Mesenchymal stem cell (in vitro differentiated cells and primary cell): ENCODE measurements around the gene C19orf33.
A peak's percentile ranks its signal among the peaks of the same experiment; 100 is the strongest.

Source experiments
- DNase-seq: peaks from one replicate; pipeline ENCODE4 v3.0.0-alpha.2; 2013
- H2AFZ ChIP-seq: one replicate; pipeline ENCODE4 v1.6.1; 2013; ENCODE audit warnings: low read depth, mild to moderate bottlenecking, control low read depth, inconsistent platforms, low read length, moderate library complexity
- H2AK5ac ChIP-seq: 2 replicates; pipeline ENCODE4 v1.6.1; 2013; ENCODE audit warnings: low read length, moderate library complexity, mild to moderate bottlenecking, inconsistent platforms; ENCODE audit not compliant: severe bottlenecking
- H2BK120ac ChIP-seq: one replicate; pipeline ENCODE4 v1.6.1; 2013; ENCODE audit warnings: low read depth, mild to moderate bottlenecking, inconsistent platforms, low read length, moderate library complexity
- H2BK12ac ChIP-seq, 2 experiments: one replicate each; pipeline ENCODE4 v1.6.1; 2013; ENCODE audit warnings: inconsistent platforms in 2 of 2, low read length in 2 of 2, mild to moderate bottlenecking in 2 of 2, moderate library complexity in 2 of 2, control low read depth in 1 of 2
- H2BK15ac ChIP-seq: one replicate; pipeline ENCODE4 v1.6.1; 2013; ENCODE audit warnings: mild to moderate bottlenecking, low read depth, inconsistent platforms; ENCODE audit not compliant: poor library complexity, severe bottlenecking
- H2BK5ac ChIP-seq: 2 replicates; pipeline ENCODE4 v1.6.1; 2013; ENCODE audit warnings: low read depth, mild to moderate bottlenecking, low read length, control low read depth, inconsistent platforms; ENCODE audit not compliant: poor library complexity, severe bottlenecking
- H3K14ac ChIP-seq, 2 experiments: one replicate each; pipeline ENCODE4 v1.6.1; 2013; ENCODE audit warnings: inconsistent platforms in 2 of 2, low read length in 2 of 2, control low read depth in 1 of 2, mild to moderate bottlenecking in 1 of 2, moderate library complexity in 1 of 2
- H3K18ac ChIP-seq, 2 experiments: one replicate each; pipeline ENCODE4 v1.6.1; 2013; ENCODE audit warnings: inconsistent platforms in 2 of 2, low read length in 2 of 2, control low read depth in 1 of 2, low read depth in 1 of 2, mild to moderate bottlenecking in 1 of 2
- H3K23ac ChIP-seq, 2 experiments: one replicate each; pipeline ENCODE4 v1.6.1; 2013; ENCODE audit warnings: inconsistent platforms in 2 of 2, low read length in 2 of 2, mild to moderate bottlenecking in 2 of 2, moderate library complexity in 2 of 2, control low read depth in 1 of 2
- H3K27ac ChIP-seq: 2 replicates; pipeline ENCODE4 v1.5.1; 2013; ENCODE audit warnings: mild to moderate bottlenecking, moderate library complexity, low read length, control low read depth, inconsistent platforms; ENCODE audit not compliant: poor library complexity, severe bottlenecking
- H3K27me3 ChIP-seq, 2 experiments: 2 replicates each; pipeline versions ENCODE4 v1.6.1 to v1.7.0; 2013; ENCODE audit warnings: low read length in 2 of 2, mild to moderate bottlenecking in 2 of 2, moderate library complexity in 2 of 2, control low read depth in 1 of 2, inconsistent platforms in 1 of 2; ENCODE audit not compliant: control insufficient read depth in 1 of 2, insufficient read depth in 1 of 2
- H3K36me3 ChIP-seq, 2 experiments: 2 replicates each; pipeline versions ENCODE4 v1.6.1 to v1.7.0; 2013; ENCODE audit warnings: low read length in 2 of 2, control low read depth in 1 of 2, inconsistent platforms in 1 of 2, low read depth in 1 of 2, mild to moderate bottlenecking in 1 of 2; ENCODE audit not compliant: insufficient read depth in 2 of 2, control insufficient read depth in 1 of 2
- H3K4ac ChIP-seq, 2 experiments: one replicate each; pipeline ENCODE4 v1.6.1; 2013; ENCODE audit warnings: inconsistent platforms in 2 of 2, low read length in 2 of 2, mild to moderate bottlenecking in 2 of 2, moderate library complexity in 2 of 2, control low read depth in 1 of 2, low read depth in 1 of 2
- H3K4me1 ChIP-seq: 2 replicates; pipeline ENCODE4 v1.6.1; 2013; ENCODE audit warnings: low read depth, low read length, control low read depth; ENCODE audit not compliant: control insufficient read depth, insufficient read depth
- H3K4me2 ChIP-seq: 2 replicates; pipeline ENCODE4 v1.6.1; 2013; ENCODE audit warnings: low read length, mild to moderate bottlenecking, inconsistent platforms; ENCODE audit not compliant: poor library complexity, severe bottlenecking
- H3K4me3 ChIP-seq, 2 experiments: 2 replicates each; pipeline versions ENCODE4 v1.5.1 to v1.7.0; 2013; ENCODE audit warnings: low read length in 2 of 2, mild to moderate bottlenecking in 2 of 2, control low read depth in 1 of 2, low read depth in 1 of 2; ENCODE audit not compliant: insufficient read depth in 1 of 2
- H3K79me1 ChIP-seq: replicated peaks from 2 replicates; pipeline ENCODE4 v1.6.1; 2013; ENCODE audit warnings: mild to moderate bottlenecking, control low read depth, low read length, inconsistent platforms; ENCODE audit not compliant: poor library complexity, severe bottlenecking
- H3K9ac ChIP-seq: 2 replicates; pipeline ENCODE4 v1.7.0; 2013; ENCODE audit warnings: mild to moderate bottlenecking, low read length, moderate library complexity
- H3K9me3 ChIP-seq: 2 replicates; pipeline ENCODE4 v1.7.0; 2013; ENCODE audit warnings: mild to moderate bottlenecking, low read length; ENCODE audit not compliant: control insufficient read depth
- H4K8ac ChIP-seq: one replicate; pipeline ENCODE4 v1.6.1; 2013; ENCODE audit warnings: inconsistent platforms, mild to moderate bottlenecking, low read length, moderate library complexity
- H4K91ac ChIP-seq: one replicate; pipeline ENCODE4 v1.6.1; 2013; ENCODE audit warnings: mild to moderate bottlenecking, low read length, inconsistent platforms
- WGBS: methylation state at CpG from one replicate; pipeline ENCODE4 v1.1.7; 2013; ENCODE audit warnings: mixed read lengths; 5-methylcytosine and 5-hydroxymethylcytosine counted together

Gene C19orf33

DNA sequence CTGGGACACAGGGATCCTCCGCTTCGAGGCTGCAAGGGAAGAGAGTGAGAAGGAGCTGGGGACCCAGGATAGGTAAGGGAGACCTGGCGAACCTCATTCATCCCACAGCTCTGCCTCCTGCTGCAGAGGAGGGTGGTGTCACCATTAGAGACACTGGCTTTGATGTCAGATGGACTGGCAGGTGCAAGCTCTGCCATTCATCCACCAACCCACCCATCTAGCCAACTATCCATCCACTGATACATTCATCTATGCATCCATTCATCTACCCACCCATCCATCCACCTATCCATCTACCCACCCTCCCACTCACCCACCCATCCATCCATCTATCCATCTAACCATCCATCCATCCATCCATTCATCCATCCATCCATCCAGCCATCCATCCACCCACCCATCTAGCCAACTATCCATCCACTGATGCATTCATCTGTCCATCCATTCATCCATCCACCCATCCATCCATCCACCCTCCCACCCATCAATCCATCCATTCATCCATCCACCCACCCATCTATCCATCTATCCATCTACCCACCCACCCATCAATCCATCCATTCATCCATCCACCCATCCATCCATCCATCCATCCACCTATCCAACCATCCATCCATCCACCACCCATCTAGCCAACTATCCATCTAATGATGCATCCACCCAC is 5.7 kb downstream of the C19orf33 start:
- 100% methylated on average over 3 of the region's 3 CpGs for WGBS
- H2BK5ac ChIP-seq: no peak overlapping the region
- no peak overlapping the region for H3K14ac ChIP-seq
- H3K9me3 ChIP-seq: no peaks in the 10 kb centered on the region
- H3K18ac ChIP-seq: no peak overlapping the region
- no peak overlapping the region for H2BK15ac ChIP-seq
- H3K4me2 ChIP-seq: no peak overlapping the region
- H3K27me3 ChIP-seq: no peaks in the 10 kb centered on the region
- no peak overlapping the region for H3K4me3 ChIP-seq
- no peak overlapping the region for H2AK5ac ChIP-seq
- H3K4me1 ChIP-seq: peaks cover 12% of the 10 kb centered on the region
- no peak overlapping the region for H3K23ac ChIP-seq
- H4K91ac ChIP-seq: no peak overlapping the region
- no peak overlapping the region for H4K8ac ChIP-seq
- H2AFZ ChIP-seq: no peak overlapping the region
- no peak overlapping the region for H2BK120ac ChIP-seq
- no peak overlapping the region for H3K4ac ChIP-seq
- no peak overlapping the region for H3K9ac ChIP-seq
- peaks cover 15 to 48% of the 10 kb centered on the region in 2 experiments for H3K36me3 ChIP-seq
- H3K27ac ChIP-seq: no peak overlapping the region
- H3K79me1 ChIP-seq: peaks cover 27% of the 10 kb centered on the region
- no peak for DNase-seq
- H2BK12ac ChIP-seq: no peak overlapping the region

DNA sequence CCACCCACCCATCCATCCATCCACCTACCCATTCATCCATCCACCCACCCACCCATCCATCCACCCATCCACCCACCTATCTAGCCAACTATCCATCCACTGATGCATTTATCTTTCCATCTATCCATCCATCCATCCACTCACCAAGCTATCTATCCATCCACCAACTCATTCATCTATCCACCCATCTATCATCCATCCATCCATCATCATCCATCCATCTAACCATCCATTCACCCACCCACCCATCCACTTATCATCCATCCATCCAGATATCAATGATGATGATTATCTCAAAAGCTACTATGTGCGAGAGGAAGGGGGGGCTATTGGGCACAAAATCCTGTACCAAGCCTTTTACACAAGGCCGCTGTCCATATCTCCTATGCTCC is 6.2 kb downstream of the C19orf33 start:
- DNase-seq: no peak
- no peak overlapping the region for H3K27ac ChIP-seq
- WGBS: 95% methylated on average over 2 of the region's 2 CpGs

DNA sequence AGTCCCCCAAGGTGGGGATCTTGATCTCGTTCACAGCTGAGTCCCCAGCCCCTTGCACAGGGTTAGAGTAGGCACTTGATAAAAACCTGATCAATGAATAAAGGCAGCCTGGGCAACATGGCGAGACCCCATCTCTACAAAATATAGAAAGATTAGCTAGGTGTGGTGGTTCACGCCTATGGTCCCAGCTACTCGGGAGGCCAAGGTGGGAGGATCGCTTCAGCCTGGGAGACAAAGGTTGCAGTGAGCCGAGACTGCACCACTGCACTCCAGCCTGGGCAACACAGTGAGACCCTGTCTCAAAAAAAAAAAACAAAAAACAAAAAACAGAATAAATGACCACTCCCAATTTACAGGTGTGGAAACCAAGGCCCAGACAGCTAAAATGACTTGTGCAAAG is 6.9 kb downstream of the C19orf33 start:
- no peak overlapping the region for H2BK15ac ChIP-seq
- no peak overlapping the region for H3K27ac ChIP-seq
- WGBS: 97% methylated on average over 6 of the region's 6 CpGs
- no peak overlapping the region for H3K18ac ChIP-seq
- H3K4ac ChIP-seq: no peak overlapping the region
- peaks cover 32% of the 10 kb centered on the region for H3K79me1 ChIP-seq
- DNase-seq: no peak
- no peak overlapping the region for H2BK12ac ChIP-seq
- H4K91ac ChIP-seq: no peak overlapping the region
- no peak overlapping the region for H3K9ac ChIP-seq
- no peak overlapping the region for H3K14ac ChIP-seq
- H3K4me1 ChIP-seq: peaks cover 12% of the 10 kb centered on the region
- H2BK5ac ChIP-seq: no peak overlapping the region
- H2AFZ ChIP-seq: no peak overlapping the region
- H3K9me3 ChIP-seq: no peaks in the 10 kb centered on the region
- no peak overlapping the region for H2AK5ac ChIP-seq
- no peak overlapping the region for H3K4me2 ChIP-seq
- H3K27me3 ChIP-seq: no peaks in the 10 kb centered on the region
- no peak overlapping the region for H3K23ac ChIP-seq
- peaks cover 15 to 36% of the 10 kb centered on the region in 2 experiments for H3K36me3 ChIP-seq
- no peak overlapping the region for H4K8ac ChIP-seq
- no peak overlapping the region for H3K4me3 ChIP-seq
- H2BK120ac ChIP-seq: no peak overlapping the region

More for the DNA sequence above, 6.2 kb downstream of the C19orf33 start:
- Histone ChIP-seq H3K18ac (no peak overlapping the region), H2BK5ac (no peak overlapping the region), H3K4me1 (peaks cover 11% of the 10 kb centered on the region), H3K79me1 (peaks cover 30% of the 10 kb centered on the region), H2BK120ac (no peak overlapping the region), H3K27me3 (no peaks in the 10 kb centered on the region), H2BK15ac (no peak overlapping the region), H3K14ac (no peak overlapping the region), H2AK5ac (no peak overlapping the region), H3K23ac (no peak overlapping the region), H2BK12ac (no peak overlapping the region), H2AFZ (no peak overlapping the region), H3K36me3 (peaks cover 15 to 43% of the 10 kb centered on the region in 2 experiments), H3K9ac (no peak overlapping the region), H3K9me3 (no peaks in the 10 kb centered on the region), H3K4me3 (no peak overlapping the region), H3K4ac (no peak overlapping the region), H4K91ac (no peak overlapping the region), H3K4me2 (no peak overlapping the region), H4K8ac (no peak overlapping the region)

DNA sequence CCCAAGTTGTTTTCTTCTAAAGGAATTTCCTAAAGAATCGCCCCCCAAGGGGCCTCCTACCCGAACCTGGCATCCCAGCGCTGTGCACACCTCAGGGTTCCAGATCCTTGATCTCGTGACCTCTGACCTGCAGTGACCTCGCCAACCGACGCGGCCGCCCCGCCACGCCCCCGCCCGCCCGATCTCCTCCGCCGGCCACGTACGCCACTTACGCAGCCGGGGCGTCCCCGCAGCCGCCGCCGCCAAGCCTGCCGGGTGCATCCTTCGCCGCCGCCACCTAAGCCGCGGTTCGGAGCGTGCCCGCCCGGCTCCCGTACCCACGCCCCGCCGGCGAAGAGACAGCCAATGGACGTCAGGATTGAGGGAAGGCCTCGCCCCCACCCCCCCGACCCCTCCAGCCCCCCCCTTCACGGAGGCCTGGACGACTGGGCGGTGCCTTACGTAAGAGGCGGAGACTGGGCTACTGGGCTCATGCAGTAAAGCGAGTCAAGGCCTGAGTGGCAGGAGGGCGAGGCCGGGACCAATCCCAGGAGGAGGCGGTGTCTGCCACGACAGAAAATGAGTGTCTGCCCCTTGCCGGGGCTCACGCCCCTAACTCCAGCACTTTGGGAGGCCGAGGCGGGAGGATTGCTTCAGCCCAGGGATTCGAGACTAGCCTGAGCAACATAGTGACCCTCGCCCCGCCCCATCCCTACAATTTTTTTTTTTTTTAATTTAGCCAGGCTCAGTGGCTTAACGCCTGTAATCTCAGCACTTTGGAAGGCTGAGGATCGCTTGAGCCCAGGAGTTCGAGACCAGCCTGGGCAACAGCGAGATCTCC is 11.8 kb downstream of the C19orf33 start, which contains the start of gene YIF1B:
YIF1B (minus strand) TSS at position 291 of the 820 bp plus-strand sequence; CDS start at position 261, 30 bp downstream.
- Histone ChIP-seq H2BK12ac (peak within 1 kb of the TSS in 1 of 2 experiments; percentile 79), H3K27ac (peak within 1 kb of the TSS; percentile 29), H3K4me1 (peaks cover 24% of the 10 kb centered on the region), H3K9me3 (no peaks in the 10 kb centered on the region), H3K4ac (peak within 1 kb of the TSS in 1 of 2 experiments; percentile 97), H4K91ac (peak within 1 kb of the TSS; percentile 92), H3K79me1 (peaks cover 24% of the 10 kb centered on the region), H3K4me3 (peak within 1 kb of the TSS; percentile 77 to 84), H2AFZ (peak within 1 kb of the TSS; percentile 36), H2AK5ac (peak within 1 kb of the TSS; percentile 72), H2BK120ac (no peak within 1 kb of the TSS), H3K4me2 (peak within 1 kb of the TSS; percentile 97), H3K36me3 (no peaks in the 10 kb centered on the region), H3K27me3 (peaks cover 0 to 15% of the 10 kb centered on the region in 2 experiments), H4K8ac (peak within 1 kb of the TSS; percentile 98), H3K14ac (peak within 1 kb of the TSS in 1 of 2 experiments; percentile 57), H3K9ac (peak within 1 kb of the TSS; percentile 92), H3K23ac (no peak within 1 kb of the TSS), H3K18ac (peak within 1 kb of the TSS; percentile 83 to 95), H2BK5ac (no peak within 1 kb of the TSS), H2BK15ac (no peak within 1 kb of the TSS)
- WGBS: under 1% methylated on average over 34 of the region's 64 CpGs
- DNase-seq: peak; percentile 97
